Peyer's patch (tissue), 4 donors: Measurements from ENCODE around the gene CNTN4.
"Not testable (repeated sequence)": the region's sequence is repeated elsewhere in the genome, so short reads cannot be mapped to it uniquely, and the experiment has no call there.

Source experiments
- CTCF ChIP-seq, 6 experiments: fragments of 450-650 bp in 4 of 6; fragments of 200-600 bp in 2 of 6; sonication (generic) in 1 of 6; IDR thresholded peaks; one replicate each; pipeline ENCODE4 v1.5.1; 2017 to 2019; ENCODE audit warnings: antibody characterized with exemption in 6 of 6, mild to moderate bottlenecking in 3 of 6, moderate library complexity in 1 of 6
- POLR2A ChIP-seq, 2 donors: fragments of 450-650 bp; IDR thresholded peaks; one replicate each; pipeline ENCODE4 v1.5.1; 2017; ENCODE audit warnings: antibody characterized with exemption in 2 of 2, mild to moderate bottlenecking in 2 of 2, moderate library complexity in 2 of 2

- not testable (repeated sequence) for TF ChIP-seq POLR2A, CTCF (IDR thresholded peaks at IDR 0.05)
Measured at GRCh38 chr3:2534767-2535166, 436.1 kb downstream of the CNTN4 start.
